ENCODE data around the gene FHIT.

The FHIT gene

DNA sequence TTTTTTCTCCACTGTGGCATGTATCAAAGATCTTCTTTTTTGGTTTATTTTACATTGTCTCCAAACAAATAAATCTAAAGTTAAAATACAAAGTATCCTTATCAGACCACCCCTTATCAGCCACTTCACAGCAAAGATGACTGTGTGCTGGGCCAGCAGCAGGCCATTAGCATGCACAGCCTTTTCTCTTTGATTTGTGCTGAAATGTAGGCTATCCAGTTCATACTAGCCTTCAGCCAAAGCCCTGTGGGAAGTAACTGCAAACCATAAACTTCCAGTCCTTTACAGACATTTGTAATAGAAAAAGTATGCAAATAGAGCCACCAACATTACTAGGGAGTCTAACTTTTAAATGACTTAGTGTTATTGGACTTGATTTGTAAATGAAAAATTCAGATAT lies 816.3 kb downstream of the FHIT start:
- no peak overlapping the region for H3K4me3 ChIP-seq (ENCODE audit: low read depth, low read length)
- TF ChIP-seq, protein P1, sequence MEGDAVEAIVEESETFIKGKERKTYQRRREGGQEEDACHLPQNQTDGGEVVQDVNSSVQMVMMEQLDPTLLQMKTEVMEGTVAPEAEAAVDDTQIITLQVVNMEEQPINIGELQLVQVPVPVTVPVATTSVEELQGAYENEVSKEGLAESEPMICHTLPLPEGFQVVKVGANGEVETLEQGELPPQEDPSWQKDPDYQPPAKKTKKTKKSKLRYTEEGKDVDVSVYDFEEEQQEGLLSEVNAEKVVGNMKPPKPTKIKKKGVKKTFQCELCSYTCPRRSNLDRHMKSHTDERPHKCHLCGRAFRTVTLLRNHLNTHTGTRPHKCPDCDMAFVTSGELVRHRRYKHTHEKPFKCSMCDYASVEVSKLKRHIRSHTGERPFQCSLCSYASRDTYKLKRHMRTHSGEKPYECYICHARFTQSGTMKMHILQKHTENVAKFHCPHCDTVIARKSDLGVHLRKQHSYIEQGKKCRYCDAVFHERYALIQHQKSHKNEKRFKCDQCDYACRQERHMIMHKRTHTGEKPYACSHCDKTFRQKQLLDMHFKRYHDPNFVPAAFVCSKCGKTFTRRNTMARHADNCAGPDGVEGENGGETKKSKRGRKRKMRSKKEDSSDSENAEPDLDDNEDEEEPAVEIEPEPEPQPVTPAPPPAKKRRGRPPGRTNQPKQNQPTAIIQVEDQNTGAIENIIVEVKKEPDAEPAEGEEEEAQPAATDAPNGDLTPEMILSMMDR (IDR thresholded peaks at IDR 0.05; ENCODE audit: low read depth, low read length), result no peak

DNA sequence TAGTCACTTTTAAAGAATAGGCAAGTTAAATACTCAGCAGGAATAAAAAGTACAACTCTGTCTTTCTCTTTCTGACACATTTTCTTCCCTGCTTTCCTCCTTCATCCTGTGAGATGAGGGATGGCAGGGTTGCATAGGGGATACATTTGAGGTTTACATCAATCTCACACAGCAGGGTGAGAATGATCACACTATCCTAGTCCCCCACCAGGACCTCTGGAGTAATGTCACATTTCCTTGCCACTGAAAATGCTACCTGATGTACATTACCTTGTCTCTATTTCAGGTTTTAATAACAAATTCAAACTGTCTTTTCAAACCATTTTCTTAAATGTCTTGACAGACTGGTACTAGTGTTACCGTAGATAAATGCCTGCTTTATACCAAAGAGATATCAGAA lies 816.9 kb downstream of the FHIT start:
- H3K4me3 ChIP-seq (ENCODE audit: low read depth, low read length), result no peak overlapping the region
- TF ChIP-seq, protein P1 (IDR thresholded peaks at IDR 0.05; ENCODE audit: low read depth, low read length), result no peak

DNA sequence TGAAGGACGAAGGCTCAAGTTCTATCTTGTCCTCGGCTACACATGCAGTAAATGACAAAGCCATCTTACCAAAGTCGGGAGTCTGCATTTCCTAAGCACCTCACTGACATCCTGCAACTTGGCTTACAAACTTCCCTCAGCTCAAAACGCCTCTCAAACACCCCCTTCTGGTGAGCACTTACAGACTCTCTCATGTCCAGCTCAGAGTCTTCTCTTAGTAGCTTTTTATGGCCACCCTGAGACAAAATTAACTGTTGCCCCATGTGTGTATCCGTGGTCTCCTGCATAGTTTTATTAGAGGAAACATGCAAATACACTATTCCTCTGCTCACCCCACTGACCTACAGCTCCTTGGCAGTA lies 819.7 kb downstream of the FHIT start:
- TF ChIP-seq, protein P1 (IDR thresholded peaks at IDR 0.05; ENCODE audit: low read depth, low read length), result no peak

DNA sequence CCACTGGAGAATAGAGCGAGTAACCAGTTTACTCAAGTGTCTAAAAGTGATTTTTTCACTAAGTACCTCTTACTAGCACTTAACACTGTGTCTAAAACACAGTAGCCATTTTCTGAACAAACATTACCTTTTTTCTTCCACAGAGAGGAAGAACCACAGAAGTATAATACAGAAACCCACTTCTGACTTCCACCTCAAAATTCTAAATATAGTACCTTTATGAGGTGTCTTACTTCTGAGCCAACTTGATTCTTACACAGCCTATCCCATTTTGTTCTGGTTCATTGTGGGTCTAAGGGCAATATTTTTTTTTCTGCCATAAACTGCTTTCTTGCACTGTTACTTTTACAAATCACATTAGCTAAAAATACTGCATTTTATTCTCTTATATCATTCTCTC lies 821.0 kb downstream of the FHIT start:
- no peak overlapping the region for H3K4me3 ChIP-seq (ENCODE audit: low read depth, low read length)
- TF ChIP-seq, protein P1 (IDR thresholded peaks at IDR 0.05; ENCODE audit: low read depth, low read length), result no peak

More for the DNA sequence above, 819.7 kb downstream of the FHIT start:
- H3K4me3 ChIP-seq (ENCODE audit: low read depth, low read length), result no peak overlapping the region

DNA sequence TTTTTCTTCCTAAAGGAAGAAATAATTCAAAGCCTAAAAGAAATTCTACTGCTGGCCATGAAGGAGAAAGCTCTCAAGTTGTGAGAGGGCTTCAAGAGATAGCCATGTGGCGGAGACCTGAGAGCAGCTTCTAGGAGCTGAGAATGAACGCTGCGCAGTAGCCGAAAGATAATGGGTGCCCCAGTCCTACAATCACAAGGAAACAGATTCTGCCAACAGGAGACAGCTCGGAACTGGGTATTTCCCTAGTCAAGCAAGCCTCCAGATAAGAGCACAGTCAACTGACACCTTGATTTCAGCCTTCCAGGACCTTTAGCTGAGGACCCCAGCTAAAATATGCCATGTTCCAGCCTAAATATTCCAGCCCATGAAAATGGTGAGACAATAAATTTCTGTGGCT lies 824.1 kb downstream of the FHIT start:
- TF ChIP-seq, protein P1 (IDR thresholded peaks at IDR 0.05; ENCODE audit: low read depth, low read length), result no peak
- no peak overlapping the region for H3K4me3 ChIP-seq (ENCODE audit: low read depth, low read length)

DNA sequence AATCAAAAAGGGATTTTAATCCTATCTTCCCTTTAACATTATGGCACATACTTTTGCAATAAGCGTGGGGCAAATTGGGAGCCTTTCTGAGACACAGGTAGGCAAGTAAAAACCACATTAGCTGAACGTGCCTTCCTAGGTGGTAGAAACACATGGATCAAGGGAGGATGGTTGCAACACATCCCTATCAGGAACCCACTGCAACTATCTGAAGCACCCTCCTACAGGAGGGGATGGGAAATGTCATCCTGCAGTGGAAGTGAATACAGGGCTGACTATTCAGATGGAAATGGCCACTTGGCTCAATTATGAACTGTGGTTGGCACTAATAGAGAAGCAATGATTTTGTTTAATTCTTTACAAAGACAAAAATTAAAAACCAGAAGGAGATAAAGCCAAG lies 826.3 kb downstream of the FHIT start:
- TF ChIP-seq, protein P1 (IDR thresholded peaks at IDR 0.05; ENCODE audit: low read depth, low read length), result no peak
- H3K4me3 ChIP-seq (ENCODE audit: low read depth, low read length), result no peak overlapping the region

DNA sequence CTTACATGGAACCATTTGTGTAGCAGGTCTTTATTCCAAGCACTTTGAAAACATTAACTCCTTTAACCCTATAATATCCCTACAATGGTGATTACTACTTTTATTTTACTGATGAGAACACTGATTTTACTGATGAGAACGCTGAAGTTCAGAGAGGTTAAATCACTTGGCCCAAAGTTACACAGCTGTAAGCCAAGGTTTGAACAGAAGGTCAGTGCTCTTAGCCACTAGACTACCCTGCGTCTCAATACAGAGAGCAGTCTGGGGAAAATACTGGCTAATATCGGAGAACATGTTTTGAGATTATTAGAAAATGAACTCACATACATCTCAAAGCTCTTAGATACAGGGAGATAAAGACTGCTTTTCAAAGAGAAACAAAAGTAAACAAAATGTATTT lies 827.2 kb downstream of the FHIT start:
- no peak overlapping the region for H3K4me3 ChIP-seq (ENCODE audit: low read depth, low read length)
- TF ChIP-seq, protein P1 (IDR thresholded peaks at IDR 0.05; ENCODE audit: low read depth, low read length), result no peak
